Activated naive CD8-positive, alpha-beta T cell treated with anti-CD3 and anti-CD28 coated beads, Interleukin-2, amount 50 U/mL, for 16 hours (primary cell): ENCODE measurements around the gene RASL10A.
"Not testable (repeated sequence)": the region's sequence is repeated elsewhere in the genome, so short reads cannot be mapped to it uniquely, and the experiment has no call there.

Experiments used
- DNase-seq: peaks from one replicate; pipeline ENCODE4 v3.0.0-alpha.2; 2020; ENCODE audit warnings: low read depth, low spot score

The RASL10A gene, protein sequence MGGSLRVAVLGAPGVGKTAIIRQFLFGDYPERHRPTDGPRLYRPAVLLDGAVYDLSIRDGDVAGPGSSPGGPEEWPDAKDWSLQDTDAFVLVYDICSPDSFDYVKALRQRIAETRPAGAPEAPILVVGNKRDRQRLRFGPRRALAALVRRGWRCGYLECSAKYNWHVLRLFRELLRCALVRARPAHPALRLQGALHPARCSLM

DNA sequence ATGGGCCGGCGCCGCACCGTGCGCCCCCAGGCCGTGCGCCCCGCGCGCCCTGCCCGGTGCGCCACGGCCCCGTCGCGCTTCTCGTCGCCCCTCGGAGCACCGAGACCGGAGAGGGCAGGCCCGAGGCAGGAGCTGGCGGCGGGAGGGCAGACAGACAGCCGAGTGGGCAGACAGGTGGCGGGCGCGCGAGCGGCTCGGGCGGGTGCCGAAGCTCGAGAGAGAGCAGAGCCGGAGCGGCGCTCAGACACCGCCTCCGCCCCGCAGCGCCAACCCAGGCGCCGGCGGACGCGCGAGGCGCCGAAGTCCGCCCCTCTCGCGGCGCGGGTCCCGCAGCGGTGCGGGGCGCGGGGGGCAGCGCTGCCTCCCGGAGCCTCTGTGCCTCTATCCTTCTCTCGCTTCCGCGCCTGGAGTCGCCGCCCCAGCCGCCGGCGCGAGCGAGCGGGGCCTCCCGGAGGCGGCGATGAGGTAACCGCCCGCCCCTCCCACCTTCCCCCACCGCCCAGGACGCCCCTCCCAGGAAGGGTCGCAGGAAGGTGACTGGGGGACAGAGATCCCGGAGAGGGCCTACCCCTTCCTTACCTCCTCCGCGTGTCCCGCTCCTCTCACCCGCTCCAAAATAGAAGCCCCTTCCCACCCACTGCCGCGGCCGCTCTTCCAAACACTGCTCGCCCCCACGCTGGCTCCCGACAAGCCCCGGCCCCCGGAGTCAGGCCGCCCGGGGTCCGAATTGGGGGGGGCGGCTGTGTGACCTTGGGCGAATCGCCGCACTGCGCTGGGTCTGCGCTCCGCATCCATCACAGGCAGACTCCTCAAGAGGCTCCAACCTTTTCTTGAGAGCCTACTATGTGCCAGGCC, at the start of gene RASL10A:
RASL10A (minus strand) TSS at position 412 of the 855 bp plus-strand sequence. CDS start 451 bp downstream, outside the sequence.
- no peak for DNase-seq

DNA sequence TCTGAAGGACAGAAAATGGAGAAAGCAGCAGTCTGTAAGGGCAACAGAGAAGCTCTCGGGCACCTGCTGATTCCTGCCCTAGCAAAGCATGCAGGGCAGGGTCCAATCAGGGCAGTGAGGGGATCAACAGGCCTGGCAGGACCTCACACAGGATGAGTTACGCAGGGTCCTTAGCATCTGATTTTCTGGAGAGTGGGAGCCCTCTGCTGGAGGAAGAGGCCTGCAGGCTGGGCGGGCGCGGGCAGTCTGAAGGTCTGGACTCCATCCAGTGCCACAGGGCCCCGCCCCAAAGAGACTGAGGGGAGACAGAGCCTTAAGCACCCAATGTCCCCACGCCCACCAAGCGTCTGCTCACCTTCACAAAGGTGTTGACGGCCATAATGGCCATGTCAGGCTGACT, 44.0 kb upstream of the RASL10A start:
- no peak for DNase-seq

- not testable (repeated sequence) for DNase-seq
These were observed 41.8 kb upstream of the RASL10A start for GRCh38 chr22:29357193-29357890.

DNA sequence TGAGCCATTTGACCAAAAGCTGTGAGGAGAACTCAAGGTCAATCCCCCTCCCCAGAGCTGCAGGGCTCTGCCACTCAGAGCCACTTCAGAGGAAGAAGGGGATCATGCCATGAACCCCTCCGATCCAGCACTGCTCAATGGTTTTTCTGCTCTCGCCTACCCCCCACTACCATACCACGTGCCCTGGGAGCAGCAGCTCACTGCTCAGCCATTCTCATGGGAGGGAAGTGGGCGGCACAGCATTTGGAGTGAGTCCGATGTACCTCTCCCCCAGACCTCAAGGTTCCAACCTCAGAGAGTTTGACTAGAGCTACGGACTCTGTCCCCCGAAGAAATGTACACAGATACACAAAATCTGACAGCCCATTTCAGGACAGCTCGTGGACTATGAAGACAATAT, 38.4 kb upstream of the RASL10A start:
- no peak for DNase-seq

DNA sequence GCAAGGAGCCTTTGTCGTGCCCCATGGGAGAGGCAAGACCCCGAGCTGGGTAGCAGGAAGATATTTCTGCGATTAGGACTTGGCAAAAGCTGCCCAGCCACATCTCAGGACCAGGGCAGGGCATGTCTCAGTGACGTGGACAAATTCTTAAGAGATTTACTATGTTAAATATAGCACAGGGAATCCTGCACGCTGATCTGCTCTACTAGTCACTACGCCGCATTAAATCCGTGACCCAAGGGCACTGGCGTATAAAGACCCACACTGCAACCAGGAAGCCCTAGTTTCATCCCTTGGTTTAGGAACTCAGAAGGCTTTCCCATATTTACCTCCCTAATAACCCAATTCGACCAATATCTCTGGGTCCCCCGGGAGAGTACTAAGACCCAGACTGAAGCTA, 37.8 kb upstream of the RASL10A start:
- no peak for DNase-seq

- no peak for DNase-seq
These were observed 37.3 kb upstream of the RASL10A start for GRCh38 chr22:29352778-29353177.

DNA sequence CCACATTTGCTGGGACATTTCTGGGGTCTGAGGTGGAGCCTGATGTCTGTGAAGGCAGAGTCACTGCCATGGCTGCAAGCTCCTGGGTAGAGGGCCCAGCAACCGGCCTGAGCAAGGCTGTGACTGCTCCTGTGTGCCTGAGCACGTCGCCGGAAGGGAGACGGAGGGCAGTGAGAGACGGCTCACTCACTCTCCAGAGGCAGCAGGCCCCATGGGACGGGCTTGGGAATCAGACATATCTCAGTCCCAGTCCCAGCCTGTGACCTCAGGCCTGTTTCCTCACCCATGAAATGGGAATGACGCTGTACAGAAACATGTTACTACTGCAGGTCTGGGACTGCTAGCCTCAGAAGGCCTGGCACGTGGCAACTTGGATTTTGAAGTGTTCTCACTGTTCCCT, 36.4 kb upstream of the RASL10A start:
- no peak for DNase-seq

DNA sequence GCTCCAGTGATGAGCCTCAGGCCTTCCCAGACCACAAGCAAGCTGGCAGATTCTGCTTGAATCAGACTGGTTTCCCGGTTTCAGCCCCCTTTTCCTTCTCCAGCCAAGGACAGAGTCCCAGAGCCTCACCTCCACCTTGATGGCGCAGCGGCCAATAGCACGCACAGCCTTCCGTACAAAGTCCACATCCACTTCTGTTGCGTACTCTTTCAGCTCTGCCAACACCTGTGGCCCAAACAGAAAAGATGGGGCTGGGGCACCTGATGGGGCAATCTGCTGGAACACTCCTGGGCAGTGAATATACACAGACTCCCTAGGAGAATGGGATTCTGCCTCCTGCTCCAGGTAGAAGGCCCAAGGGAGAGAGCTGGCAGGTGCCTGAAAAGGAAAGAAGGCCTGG, 35.5 kb upstream of the RASL10A start:
- no peak for DNase-seq

DNA sequence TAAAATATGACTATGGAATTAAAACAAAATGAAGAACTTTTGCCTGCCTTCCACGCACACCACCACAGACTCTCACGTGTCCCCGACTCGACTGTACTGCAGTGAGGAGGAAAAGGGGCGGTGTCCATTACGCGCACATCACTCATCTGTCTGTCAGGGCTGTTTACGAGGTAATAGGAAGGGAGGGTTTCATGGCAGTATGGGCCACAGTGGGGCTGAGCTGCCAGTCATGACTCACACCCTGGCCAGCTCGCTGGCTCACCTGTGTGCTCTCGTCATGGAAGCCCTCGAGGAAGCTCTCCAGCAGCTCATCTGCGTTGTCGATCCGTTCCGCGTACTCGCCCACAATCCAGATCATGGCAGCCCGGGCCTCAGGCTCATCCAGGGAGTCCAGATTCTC, 33.5 kb upstream of the RASL10A start:
- DNase-seq: no peak

- no peak for DNase-seq
These were observed 32.5 kb upstream of the RASL10A start for GRCh38 chr22:29348041-29348440.

- no peak for DNase-seq
These were observed 31.2 kb upstream of the RASL10A start for GRCh38 chr22:29346659-29347058.

- no peak for DNase-seq
These were observed 30.4 kb upstream of the RASL10A start for GRCh38 chr22:29345932-29346331.

DNA sequence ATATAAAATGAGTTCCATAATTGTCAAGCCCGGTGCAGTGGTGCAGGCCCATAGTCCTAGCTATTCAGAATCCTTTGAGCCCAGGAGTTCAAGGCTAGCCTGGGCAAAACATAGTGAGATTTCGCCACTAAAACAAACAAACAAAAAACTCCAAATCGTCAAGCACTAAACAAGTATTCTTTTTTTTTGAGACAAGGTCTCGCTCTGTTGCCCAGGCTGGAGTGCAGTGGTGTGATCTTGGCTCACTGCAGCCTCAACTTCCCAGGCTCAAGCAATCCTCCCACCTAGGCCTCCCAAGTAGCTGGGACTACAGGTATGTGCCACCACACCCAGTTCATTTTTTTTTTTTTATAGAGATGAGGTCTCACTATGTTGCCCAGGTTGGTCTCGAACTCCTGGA, 29.4 kb upstream of the RASL10A start:
- DNase-seq: not testable (repeated sequence)

DNA sequence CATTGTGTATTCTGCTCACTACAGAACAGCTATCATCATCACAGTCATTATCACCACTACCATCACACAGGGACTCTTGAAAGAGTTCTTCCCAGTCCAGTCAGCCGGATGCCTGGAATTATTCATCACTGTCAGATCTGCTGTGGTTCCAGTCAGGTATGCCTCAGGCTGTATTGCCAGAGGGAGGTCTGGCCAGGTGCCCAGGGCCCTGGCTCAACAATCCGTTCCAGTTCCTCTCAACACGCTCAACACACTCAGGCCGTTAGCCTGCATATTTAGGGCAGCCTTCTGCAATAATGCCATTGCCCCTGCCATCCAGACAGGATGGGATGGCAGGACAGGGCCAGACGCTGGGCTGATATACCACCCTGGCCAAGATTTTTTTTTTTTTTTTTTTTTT, 28.6 kb upstream of the RASL10A start:
- DNase-seq: no peak

DNA sequence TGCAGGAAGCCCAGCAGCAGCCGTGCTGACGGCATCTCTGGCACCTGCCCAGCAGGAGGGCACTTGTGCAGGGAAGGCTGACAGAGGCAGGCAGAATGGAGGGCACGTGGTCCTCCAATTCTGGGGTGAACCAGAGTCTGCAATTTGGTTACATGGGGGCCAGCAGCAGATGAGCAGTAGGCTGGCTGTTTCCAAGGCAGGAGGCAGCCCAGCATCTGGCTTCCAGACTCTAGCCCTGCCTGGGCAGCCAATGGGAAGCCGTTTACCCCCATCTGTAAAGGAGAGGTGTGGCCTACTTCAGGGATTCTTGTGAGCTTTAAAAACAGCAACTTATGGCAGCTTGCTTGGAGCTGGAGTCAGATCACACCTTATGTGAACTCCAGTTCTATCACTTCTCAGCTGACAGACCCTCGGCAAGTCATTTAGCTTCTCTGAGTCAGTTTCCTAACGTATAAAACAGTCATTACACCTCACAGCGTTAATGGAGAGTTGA, 27.9 kb upstream of the RASL10A start:
- DNase-seq: no peak

DNA sequence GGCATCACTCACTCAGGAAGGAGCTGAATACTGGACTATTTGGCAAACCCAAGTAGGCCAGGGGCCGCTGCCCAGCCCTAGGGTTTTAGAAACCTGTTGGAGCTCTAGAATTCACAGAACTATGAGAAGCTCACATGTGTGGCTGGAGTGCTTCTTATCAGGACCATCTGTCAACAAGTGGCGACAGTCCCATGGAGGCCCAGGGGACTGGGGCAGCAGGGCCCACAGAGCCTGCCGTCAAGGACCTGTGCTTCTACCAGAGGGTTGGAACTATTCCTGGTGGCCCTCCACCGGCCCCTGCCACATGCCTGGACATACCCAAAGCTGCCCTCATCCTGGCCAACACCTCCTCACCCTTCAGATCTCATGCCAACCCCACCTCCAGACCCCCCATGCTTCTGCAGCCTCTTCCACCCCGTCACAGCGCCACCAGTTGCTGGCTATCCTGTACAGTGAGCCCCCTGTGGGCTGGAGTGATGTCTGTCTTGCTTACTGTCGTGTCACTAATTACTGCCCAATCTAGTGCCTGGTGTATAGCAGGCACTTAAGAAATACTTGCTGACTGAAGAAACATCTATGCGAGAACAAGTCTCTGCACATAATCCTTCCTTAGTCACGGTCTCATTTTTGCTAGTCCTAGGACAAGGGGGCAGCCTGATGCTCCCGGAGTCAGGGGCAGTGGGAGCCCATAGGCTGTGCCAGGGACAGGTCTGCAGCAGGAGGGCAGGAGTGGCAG, 27.2 kb upstream of the RASL10A start:
- no peak for DNase-seq

GRCh38 chr22:29342177-29342576, 26.7 kb upstream of the RASL10A start:
- no peak for DNase-seq

- DNase-seq: no peak
These were observed 26.3 kb upstream of the RASL10A start for GRCh38 chr22:29341849-29342127.

DNA sequence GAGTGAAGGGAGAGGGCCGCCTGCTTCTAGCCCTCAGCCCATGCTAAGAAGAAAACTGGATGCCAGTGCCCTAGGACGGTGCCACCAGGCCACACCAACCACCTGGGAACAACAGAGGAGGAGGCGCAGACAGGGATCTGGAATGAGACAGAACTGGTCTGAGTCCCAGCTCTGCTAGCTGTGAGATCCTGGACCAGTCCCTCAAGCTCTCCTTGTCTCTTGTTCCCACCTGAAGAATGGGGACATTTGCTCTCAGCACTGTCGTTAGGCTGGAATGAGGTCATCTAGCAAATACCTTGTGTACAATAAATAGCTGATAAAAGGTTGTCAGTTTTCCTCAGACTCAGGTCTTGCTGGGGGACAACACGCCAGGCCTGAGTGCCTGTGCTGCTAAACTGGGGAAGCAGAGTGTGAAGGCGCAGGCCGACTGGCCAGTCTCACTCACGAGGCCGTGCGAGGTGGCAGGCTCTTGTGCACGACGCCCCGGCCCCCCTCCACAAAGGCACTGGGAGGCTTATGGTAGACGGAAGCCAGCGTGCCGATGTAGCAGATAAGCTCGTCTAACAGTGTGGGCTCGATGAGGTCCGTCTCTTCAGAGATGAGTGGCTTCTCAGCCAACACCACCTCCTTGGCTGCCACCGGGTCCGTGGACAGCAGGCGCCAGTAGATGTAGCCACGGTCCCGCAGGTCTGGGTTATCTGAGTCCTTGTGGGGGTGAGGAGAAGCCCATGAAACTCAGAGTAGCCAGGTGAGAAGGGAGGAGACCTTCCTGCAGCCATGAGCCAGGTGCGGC, 25.8 kb upstream of the RASL10A start:
- no peak for DNase-seq

GRCh38 chr22:29340566-29340965, 25.1 kb upstream of the RASL10A start:
- DNase-seq: no peak
